Stomach (tissue), 4 donors: ENCODE measurements around the gene HDAC9.

Experiments used
- EP300 ChIP-seq: sonication (generic); formaldehyde crosslinking; IDR thresholded peaks from one replicate; pipeline ENCODE4 v1.6.1; 2017; ENCODE audit warnings: antibody characterized with exemption
- POLR2A ChIP-seq, 4 donors: fragments of 450-650 bp; IDR thresholded peaks; one replicate each; pipeline ENCODE4 v1.6.1; 2016; ENCODE audit warnings: antibody characterized with exemption in 4 of 4, control low read depth in 2 of 4, mild to moderate bottlenecking in 1 of 4, moderate library complexity in 1 of 4
- POLR2AphosphoS5 ChIP-seq, 3 donors: sonication (generic); formaldehyde crosslinking; IDR thresholded peaks; one replicate each; pipeline ENCODE4 v1.6.1; 2016; ENCODE audit warnings: antibody characterized with exemption in 3 of 3
- TF ChIP-seq, protein P1 (sequence below), 7 experiments: fragments of 450-650 bp in 4 of 7; fragments of 200-600 bp in 3 of 7; sonication (generic) in 3 of 7; IDR thresholded peaks; one replicate each; pipeline ENCODE4 v1.5.1; 2016 to 2019; ENCODE audit warnings: antibody characterized with exemption in 7 of 7, control low read depth in 2 of 7, mild to moderate bottlenecking in 1 of 7

DNA sequence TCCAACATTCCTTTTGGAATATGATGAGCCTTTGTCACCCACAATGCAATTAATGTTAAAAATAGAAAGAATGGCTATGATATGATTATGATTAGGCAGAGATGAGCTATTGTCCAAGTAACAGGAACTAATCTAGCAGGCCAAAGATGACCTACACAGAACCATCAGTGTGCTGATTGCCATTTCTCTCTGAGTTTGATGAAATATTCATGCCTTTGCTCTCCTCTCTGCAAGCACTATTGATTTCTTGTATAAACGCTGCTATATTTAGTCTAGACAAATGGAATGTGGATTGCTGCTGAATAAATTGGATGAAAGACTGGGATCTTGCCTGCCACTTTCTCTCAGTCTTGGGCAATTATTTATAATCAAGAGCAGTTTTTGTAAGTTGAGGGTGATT lies 85.4 kb downstream of the HDAC9 start:
- TF ChIP-seq, protein P1, sequence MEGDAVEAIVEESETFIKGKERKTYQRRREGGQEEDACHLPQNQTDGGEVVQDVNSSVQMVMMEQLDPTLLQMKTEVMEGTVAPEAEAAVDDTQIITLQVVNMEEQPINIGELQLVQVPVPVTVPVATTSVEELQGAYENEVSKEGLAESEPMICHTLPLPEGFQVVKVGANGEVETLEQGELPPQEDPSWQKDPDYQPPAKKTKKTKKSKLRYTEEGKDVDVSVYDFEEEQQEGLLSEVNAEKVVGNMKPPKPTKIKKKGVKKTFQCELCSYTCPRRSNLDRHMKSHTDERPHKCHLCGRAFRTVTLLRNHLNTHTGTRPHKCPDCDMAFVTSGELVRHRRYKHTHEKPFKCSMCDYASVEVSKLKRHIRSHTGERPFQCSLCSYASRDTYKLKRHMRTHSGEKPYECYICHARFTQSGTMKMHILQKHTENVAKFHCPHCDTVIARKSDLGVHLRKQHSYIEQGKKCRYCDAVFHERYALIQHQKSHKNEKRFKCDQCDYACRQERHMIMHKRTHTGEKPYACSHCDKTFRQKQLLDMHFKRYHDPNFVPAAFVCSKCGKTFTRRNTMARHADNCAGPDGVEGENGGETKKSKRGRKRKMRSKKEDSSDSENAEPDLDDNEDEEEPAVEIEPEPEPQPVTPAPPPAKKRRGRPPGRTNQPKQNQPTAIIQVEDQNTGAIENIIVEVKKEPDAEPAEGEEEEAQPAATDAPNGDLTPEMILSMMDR (IDR thresholded peaks at IDR 0.05): no peak
- TF ChIP-seq POLR2AphosphoS5 (IDR thresholded peaks at IDR 0.05): no peak
- TF ChIP-seq POLR2A (IDR thresholded peaks at IDR 0.05): no peak
- TF ChIP-seq EP300: no peak
